Peyer's patch (tissue), 4 donors: ENCODE results near the gene PDCD6IP. TPM values are rescaled to one million over a fixed set of nuclear protein-coding genes. Genes with fewer than 3 reads are reported as not detected.

Experiments used
- DNase-seq, 3 donors: peaks; one replicate each; pipeline ENCODE4 v3.0.0-alpha.2; 2017 to 2019
- H3K27ac ChIP-seq, 4 donors: fragments of 200-600 bp; sonication (generic); one replicate each; pipeline ENCODE4 v1.5.1; 2016 to 2019
- H3K27me3 ChIP-seq, 2 donors: fragments of 200-600 bp; sonication (generic); one replicate each; pipeline ENCODE4 v1.5.1; 2019
- H3K36me3 ChIP-seq, 3 donors: fragments of 200-600 bp; sonication (generic); one replicate each; pipeline ENCODE4 v1.5.1; 2016 to 2019
- H3K4me1 ChIP-seq, 4 donors: fragments of 200-600 bp; sonication (generic); one replicate each; pipeline ENCODE4 v1.5.1; 2016 to 2019
- H3K4me3 ChIP-seq, 4 donors: fragments of 200-600 bp; sonication (generic); 1 replicate in 3 of 4; 2 replicates in 1 of 4; pipeline ENCODE4 v1.5.1; 2016 to 2019; ENCODE audit warnings: mild to moderate bottlenecking in 1 of 4
- H3K9me3 ChIP-seq, 4 donors: fragments of 200-600 bp; sonication (generic); one replicate each; pipeline ENCODE4 v1.5.1; 2016 to 2019; ENCODE audit warnings: mild to moderate bottlenecking in 1 of 4
- POLR2A ChIP-seq, 2 donors: fragments of 450-650 bp; IDR thresholded peaks; one replicate each; pipeline ENCODE4 v1.5.1; 2017; ENCODE audit warnings: antibody characterized with exemption in 2 of 2, mild to moderate bottlenecking in 2 of 2, moderate library complexity in 2 of 2
- total RNA-seq, 4 donors: library from RNA; depleted of rRNA; stranded (reverse); fragments of >200 nt; gene quantifications; one replicate each; pipeline ENCODE4 v1.1.0, GENCODE V29; 2016
- TF ChIP-seq, protein P1 (sequence below), 6 experiments: fragments of 450-650 bp in 4 of 6; fragments of 200-600 bp in 2 of 6; sonication (generic) in 1 of 6; IDR thresholded peaks; one replicate each; pipeline ENCODE4 v1.5.1; 2017 to 2019; ENCODE audit warnings: antibody characterized with exemption in 6 of 6, mild to moderate bottlenecking in 3 of 6, moderate library complexity in 1 of 6

PDCD6IP gene
- total RNA-seq, 4 donors from 2014 or later: 49.5 to 151 (median 136) TPM

DNA sequence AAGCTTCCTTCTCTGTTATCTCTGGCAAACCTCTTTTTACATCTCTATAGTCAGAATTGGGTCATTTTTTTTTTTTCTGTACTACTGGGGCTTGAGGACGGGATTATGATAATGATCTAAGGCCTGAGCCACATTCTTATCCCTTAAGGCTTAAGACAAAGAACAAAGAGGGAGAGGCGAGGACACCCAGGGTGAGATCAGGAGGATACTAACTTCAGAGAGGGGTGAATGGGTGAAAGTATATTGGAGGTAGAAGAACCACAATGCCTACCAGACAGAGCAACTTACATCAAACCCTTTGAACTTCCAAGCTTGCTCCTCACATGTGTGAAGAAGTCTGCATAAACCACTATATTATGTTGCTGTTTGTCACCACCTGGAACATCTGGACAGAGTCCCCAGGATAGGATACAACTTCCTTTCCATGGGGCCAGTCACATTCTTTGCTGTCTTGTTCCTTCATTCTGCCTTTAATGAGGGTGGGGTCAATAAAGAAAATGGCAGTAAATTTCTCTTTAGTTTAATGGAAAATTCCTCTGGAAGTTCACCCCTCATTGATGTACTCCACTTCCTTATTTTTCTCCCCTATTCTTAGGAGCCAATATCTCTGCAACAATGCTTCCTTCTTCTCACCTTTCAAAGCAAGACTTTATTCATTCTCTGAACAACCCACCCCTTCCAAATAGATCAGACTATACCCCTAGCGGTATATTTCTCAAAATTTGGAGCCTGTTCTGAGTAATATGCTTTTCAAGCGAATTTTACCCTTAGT is 9.1 kb upstream of the PDCD6IP start:
- DNase-seq: no peak
- H3K27ac ChIP-seq: no peak overlapping the region
- no peaks in the 10 kb centered on the region for H3K36me3 ChIP-seq
- no peaks in the 10 kb centered on the region for H3K4me1 ChIP-seq
- H3K4me3 ChIP-seq: no peak overlapping the region
- TF ChIP-seq POLR2A (IDR thresholded peaks at IDR 0.05): no peak
- TF ChIP-seq, protein P1, sequence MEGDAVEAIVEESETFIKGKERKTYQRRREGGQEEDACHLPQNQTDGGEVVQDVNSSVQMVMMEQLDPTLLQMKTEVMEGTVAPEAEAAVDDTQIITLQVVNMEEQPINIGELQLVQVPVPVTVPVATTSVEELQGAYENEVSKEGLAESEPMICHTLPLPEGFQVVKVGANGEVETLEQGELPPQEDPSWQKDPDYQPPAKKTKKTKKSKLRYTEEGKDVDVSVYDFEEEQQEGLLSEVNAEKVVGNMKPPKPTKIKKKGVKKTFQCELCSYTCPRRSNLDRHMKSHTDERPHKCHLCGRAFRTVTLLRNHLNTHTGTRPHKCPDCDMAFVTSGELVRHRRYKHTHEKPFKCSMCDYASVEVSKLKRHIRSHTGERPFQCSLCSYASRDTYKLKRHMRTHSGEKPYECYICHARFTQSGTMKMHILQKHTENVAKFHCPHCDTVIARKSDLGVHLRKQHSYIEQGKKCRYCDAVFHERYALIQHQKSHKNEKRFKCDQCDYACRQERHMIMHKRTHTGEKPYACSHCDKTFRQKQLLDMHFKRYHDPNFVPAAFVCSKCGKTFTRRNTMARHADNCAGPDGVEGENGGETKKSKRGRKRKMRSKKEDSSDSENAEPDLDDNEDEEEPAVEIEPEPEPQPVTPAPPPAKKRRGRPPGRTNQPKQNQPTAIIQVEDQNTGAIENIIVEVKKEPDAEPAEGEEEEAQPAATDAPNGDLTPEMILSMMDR (IDR thresholded peaks at IDR 0.05): no peak
- H3K9me3 ChIP-seq: no peaks in the 10 kb centered on the region
- H3K27me3 ChIP-seq: no peaks in the 10 kb centered on the region

DNA sequence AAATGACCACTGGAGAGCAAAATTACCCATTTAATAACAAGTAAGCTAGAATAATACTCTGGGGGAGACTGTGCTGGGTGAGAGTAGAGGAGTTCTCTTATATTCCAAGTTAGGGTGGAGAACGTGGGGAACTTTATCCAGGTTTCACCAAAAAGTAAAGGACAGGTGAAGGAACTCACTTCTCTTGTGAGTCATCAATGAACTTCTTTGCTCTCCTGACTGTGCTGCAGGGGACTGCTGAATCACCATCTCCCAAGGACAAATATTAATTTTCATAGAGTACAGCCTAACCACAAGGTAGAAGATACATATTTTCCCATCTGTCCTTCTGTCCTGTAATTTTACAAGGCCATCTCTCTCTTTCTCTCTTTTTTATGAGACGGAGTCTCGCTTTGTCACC is 8.3 kb upstream of the PDCD6IP start:
- no peaks in the 10 kb centered on the region for H3K4me1 ChIP-seq
- no peak overlapping the region for H3K4me3 ChIP-seq
- H3K27ac ChIP-seq: no peak overlapping the region
- H3K9me3 ChIP-seq: no peaks in the 10 kb centered on the region
- DNase-seq: no peak
- H3K36me3 ChIP-seq: no peaks in the 10 kb centered on the region
- TF ChIP-seq, protein P1 (IDR thresholded peaks at IDR 0.05): no peak
- TF ChIP-seq POLR2A (IDR thresholded peaks at IDR 0.05): no peak
- no peaks in the 10 kb centered on the region for H3K27me3 ChIP-seq

DNA sequence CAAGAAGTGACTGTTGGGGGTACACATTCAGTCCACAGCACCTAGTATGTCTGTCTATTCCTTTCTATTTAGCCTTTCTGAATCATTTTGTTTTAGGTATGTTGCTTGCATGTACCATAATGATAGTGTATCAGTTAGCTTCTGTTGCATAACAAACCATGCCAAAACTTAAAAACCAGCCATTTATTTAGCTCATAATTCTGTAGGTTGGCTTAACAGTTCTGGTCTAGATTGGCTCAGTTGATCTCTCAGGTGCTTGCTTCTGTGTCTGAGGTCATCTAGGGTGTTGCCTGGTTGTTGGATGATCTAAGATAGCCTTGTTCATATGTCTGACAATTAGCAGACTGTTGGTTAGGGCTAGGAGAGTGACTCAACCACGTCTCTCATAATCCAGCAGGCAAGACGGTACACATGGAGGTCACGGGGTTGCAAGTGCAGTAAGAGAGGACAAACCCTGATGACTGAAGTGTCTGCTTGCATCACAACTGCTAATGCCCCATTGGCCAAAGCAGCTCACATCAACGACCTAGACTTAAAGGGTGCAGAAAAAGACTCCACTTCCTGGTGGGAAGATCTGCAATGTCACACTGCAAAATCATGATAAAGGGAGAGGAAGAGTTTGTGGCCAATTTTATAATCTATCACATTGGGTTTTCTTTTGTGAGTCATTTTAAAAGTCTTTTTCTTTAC is 6.8 kb upstream of the PDCD6IP start:
- H3K27ac ChIP-seq: peak overlapping the region in 1 of 4 donors; percentile 4
- H3K4me1 ChIP-seq: no peaks in the 10 kb centered on the region
- TF ChIP-seq, protein P1 (IDR thresholded peaks at IDR 0.05): no peak
- no peak overlapping the region for H3K4me3 ChIP-seq
- peak in 2 of 3 donors; percentile 57 to 78 for DNase-seq
- no peaks in the 10 kb centered on the region for H3K27me3 ChIP-seq
- no peaks in the 10 kb centered on the region for H3K9me3 ChIP-seq
- no peaks in the 10 kb centered on the region for H3K36me3 ChIP-seq

DNA sequence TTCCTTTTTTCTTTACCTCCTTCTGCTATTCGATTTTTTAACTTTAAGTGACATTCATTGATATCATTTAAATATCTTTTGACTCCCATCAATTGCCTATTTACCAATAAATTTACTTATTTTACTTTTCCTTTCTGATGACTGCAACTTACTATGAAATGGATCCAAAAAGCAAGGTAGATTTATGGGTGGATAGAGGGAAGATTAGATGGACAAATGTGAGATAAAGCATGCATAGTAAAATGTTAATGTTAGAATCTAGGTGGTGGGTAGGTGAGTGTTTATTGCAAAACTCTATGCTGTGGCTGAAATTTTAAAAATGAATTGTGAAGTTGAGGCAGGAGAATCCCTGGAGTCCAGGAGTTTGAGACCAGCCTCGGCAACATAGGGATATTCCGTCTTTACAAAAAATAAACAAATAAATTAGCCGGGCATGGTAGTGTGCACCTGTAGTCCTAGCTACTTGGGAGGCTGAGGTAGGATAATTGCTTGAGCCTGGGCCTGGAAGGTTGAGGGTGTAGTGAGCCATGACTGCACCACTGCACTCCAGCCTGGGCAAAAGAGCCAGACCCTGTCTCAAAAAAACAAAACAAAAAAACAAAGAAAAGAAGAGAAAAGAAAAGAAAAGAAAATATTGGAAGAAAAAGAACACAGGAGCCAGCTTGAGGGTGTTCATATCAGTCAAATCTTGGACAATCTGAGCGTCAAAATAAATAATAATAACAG is 6.1 kb upstream of the PDCD6IP start:
- Histone ChIP-seq H3K9me3 (no peaks in the 10 kb centered on the region), H3K27ac (no peak overlapping the region), H3K27me3 (no peaks in the 10 kb centered on the region), H3K4me3 (no peak overlapping the region), H3K36me3 (no peaks in the 10 kb centered on the region), H3K4me1 (no peaks in the 10 kb centered on the region)
- no peak for TF ChIP-seq POLR2A (IDR thresholded peaks at IDR 0.05)
- TF ChIP-seq, protein P1 (IDR thresholded peaks at IDR 0.05): no peak
- no peak for DNase-seq

DNA sequence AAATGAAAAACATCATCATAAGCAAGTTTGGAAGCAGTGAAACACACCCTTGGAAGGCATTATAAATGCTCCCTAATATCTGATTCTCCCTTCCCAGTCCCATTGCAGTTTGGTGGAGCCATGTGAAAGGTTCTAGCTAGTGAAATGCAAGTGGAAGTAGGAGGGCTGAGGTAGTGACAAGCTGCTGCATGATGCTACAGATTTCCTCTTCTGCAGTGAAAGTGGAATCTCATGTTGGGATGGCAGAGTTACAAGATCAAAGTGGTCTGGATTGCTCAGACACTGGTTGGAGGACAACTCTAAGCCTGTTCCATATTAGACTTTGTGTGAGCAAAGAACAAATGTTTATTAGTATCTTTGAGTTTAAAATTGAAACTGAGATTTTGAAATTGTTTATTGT is 3.3 kb upstream of the PDCD6IP start:
- Histone ChIP-seq H3K4me3 (no peak overlapping the region), H3K27ac (no peak overlapping the region), H3K9me3 (no peaks in the 10 kb centered on the region), H3K36me3 (no peaks in the 10 kb centered on the region), H3K27me3 (no peaks in the 10 kb centered on the region), H3K4me1 (peaks cover 0 to 6% (median 0%) of the 10 kb centered on the region in 4 donors)
- TF ChIP-seq, protein P1 (IDR thresholded peaks at IDR 0.05): no peak
- no peak for TF ChIP-seq POLR2A (IDR thresholded peaks at IDR 0.05)
- DNase-seq: no peak
